ACC112 (cell line): Measurements from ENCODE around the gene TTC16.

ENCODE experiments used
- H2AFZ ChIP-seq: fragments of 200-600 bp; sonication (generic); one replicate; pipeline ENCODE4 v1.6.0; 2017; ENCODE audit warnings: antibody characterized with exemption, low read length; ENCODE audit not compliant: unreplicated experiment
- H3K27ac ChIP-seq: fragments of 200-600 bp; sonication (generic); 2 replicates; pipeline ENCODE4 v1.5.1; 2014; ENCODE audit warnings: low read depth, mild to moderate bottlenecking, antibody characterized with exemption, low read length, moderate library complexity
- H3K27me3 ChIP-seq: fragments of 200-600 bp; sonication (generic); 2 replicates; pipeline ENCODE4 v1.6.1; 2014; ENCODE audit warnings: mild to moderate bottlenecking, antibody characterized with exemption, low read length, moderate library complexity, mixed read lengths; ENCODE audit not compliant: insufficient read depth
- H3K36me3 ChIP-seq: fragments of 200-600 bp; sonication (generic); 2 replicates; pipeline ENCODE4 v1.6.1; 2016; ENCODE audit warnings: mild to moderate bottlenecking, antibody characterized with exemption, low read length, moderate library complexity, mixed read lengths; ENCODE audit not compliant: insufficient read depth
- H3K4me1 ChIP-seq: fragments of 200-600 bp; sonication (generic); one replicate; pipeline ENCODE4 v1.6.1; 2016; ENCODE audit warnings: low read length, mixed read lengths; ENCODE audit not compliant: insufficient read depth, unreplicated experiment, control insufficient read depth
- H3K4me3 ChIP-seq: fragments of 200-600 bp; sonication (generic); 2 replicates; pipeline ENCODE4 v1.5.1; 2014; ENCODE audit warnings: mild to moderate bottlenecking, low read depth, low read length
- H3K79me2 ChIP-seq: fragments of 200-600 bp; sonication (generic); one replicate; pipeline ENCODE4 v1.6.0; 2016; ENCODE audit warnings: low read length; ENCODE audit not compliant: control insufficient read depth, unreplicated experiment, insufficient read depth

The TTC16 gene

DNA sequence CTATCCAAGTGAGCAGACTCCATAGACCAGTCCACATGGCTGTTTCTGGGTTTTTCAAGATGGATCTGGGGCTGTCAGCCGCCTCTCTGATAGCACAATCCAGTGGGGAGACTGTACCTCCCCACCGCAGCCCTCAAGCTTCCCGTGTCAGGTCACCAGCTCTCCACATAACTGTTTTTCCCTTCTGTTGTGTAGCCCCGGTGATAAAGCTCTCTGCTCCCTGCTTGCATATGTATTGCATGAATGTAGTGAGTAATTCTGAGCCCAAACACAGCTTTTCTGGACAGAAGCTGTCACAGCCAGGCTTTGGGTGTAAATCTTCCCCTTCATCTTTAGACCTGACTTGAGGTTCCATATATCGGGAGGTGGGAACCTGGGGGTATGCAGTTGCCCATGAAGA, 32.2 kb upstream of the TTC16 start:
- no peak overlapping the region for H2AFZ ChIP-seq
- no peak overlapping the region for H3K27ac ChIP-seq
- no peaks in the 10 kb centered on the region for H3K79me2 ChIP-seq
- H3K36me3 ChIP-seq = peaks cover 12% of the 10 kb centered on the region
- H3K27me3 ChIP-seq = no peaks in the 10 kb centered on the region
- H3K4me1 ChIP-seq = peaks cover 10% of the 10 kb centered on the region
- H3K4me3 ChIP-seq = no peak overlapping the region

DNA sequence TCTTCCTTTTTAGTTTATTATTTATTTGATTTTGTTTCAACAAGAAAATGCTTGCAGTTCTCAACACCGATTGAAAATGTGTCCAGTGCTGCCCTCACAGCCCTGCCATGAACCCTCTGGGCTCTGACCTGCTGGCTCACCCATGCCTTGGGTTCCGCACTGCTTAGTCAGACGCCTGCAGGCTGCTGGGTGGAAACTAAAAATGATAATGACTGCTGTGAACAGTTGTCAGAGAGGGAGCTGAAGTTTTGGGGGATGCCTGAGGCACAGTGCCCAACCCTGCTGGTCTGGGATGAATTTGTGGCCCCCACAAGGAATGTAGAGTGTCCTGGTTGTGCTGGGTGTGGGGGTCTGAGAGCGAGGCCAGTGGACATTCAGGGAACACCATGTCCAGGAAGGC, 31.3 kb upstream of the TTC16 start:
- no peak overlapping the region for H3K4me3 ChIP-seq
- H3K4me1 ChIP-seq = peaks cover 10% of the 10 kb centered on the region
- H2AFZ ChIP-seq = no peak overlapping the region
- H3K79me2 ChIP-seq = no peaks in the 10 kb centered on the region
- H3K27me3 ChIP-seq = no peaks in the 10 kb centered on the region
- H3K36me3 ChIP-seq = peaks cover 13% of the 10 kb centered on the region
- no peak overlapping the region for H3K27ac ChIP-seq

DNA sequence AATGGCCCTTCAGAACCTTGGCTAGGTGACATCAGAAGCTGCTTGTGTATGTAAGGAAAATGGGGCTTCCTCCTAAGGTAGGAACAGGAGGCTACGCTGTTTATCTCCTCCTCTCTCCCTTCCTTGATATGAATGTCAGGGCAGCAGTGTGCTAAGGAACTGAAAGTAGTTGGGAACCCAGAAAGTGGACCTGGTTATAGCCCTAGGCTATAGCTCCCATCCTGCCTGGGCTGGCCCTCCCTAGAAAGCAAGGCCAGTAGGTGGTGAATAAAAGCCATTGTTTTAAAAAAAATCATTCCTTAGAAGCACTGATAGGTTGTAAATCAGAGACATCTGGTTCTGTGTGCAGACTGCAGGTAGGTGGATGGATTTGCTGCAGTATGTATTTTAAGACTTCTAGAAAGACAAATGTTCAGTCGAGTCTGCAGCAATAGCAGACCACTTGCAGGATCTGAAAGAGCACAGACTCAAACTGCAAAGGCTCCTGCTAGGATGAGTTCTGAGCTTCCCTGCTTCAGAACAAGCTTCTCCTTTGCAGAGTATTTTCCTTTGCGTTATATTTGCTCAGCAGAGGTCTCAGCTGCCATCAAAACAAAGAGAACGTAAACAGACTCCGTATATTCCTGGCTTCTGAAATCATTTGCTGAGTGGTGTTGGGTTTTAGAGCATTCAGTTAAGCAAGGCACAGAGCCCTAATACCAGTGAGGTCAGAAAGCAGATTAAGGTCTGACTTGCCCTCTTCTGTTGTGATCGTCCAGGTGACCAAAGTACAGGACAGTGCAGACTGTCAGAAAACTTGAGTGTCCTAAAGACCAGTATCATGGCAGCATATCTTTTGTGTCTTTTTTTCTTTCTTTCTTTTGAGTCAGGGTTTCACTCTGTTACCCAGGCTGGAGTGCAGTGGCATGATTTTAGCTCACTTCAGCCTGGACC, 29.2 kb upstream of the TTC16 start:
- no peak overlapping the region for H2AFZ ChIP-seq
- H3K79me2 ChIP-seq = no peaks in the 10 kb centered on the region
- no peak overlapping the region for H3K4me3 ChIP-seq
- H3K27ac ChIP-seq = no peak overlapping the region
- H3K4me1 ChIP-seq = peaks cover 10% of the 10 kb centered on the region
- H3K27me3 ChIP-seq = no peaks in the 10 kb centered on the region
- H3K36me3 ChIP-seq = peaks cover 13% of the 10 kb centered on the region

DNA sequence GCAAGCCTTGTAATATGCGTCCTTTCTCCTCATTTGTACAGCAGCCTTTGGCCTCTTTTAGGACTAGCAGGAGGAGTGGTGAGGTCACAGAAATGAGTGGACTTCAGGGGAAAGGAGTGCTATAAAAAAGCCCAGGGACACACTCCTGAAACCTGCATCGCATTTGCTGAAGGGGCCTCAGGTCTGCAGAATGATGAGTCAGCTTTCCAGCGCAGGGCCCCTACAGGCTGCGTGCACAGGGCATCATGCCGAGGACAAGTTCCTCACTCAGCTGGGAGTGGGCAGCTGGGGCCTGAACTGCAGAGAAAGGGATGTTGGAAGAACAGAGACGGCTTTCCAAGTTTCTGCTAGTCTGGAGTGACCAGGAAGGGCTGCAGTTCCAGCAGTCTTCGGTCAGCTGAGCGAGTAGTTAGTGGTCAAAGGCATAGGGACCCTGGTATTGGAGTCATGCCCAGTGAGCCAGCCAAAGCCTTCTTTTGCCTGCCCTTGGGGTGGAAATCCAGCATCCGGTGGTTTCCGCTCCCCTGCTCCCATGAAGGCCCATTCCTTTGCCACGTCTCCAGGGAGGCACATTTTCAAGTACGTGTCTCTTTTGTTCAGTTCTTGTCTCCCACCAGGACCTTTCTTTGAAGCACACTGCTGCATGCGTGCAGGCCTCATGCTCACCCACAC, 26.4 kb upstream of the TTC16 start:
- Histone ChIP-seq H3K36me3 (peaks cover 9% of the 10 kb centered on the region), H3K27me3 (no peaks in the 10 kb centered on the region), H3K4me3 (no peak overlapping the region), H3K79me2 (no peaks in the 10 kb centered on the region), H3K27ac (no peak overlapping the region), H3K4me1 (peaks cover 4% of the 10 kb centered on the region), H2AFZ (no peak overlapping the region)

DNA sequence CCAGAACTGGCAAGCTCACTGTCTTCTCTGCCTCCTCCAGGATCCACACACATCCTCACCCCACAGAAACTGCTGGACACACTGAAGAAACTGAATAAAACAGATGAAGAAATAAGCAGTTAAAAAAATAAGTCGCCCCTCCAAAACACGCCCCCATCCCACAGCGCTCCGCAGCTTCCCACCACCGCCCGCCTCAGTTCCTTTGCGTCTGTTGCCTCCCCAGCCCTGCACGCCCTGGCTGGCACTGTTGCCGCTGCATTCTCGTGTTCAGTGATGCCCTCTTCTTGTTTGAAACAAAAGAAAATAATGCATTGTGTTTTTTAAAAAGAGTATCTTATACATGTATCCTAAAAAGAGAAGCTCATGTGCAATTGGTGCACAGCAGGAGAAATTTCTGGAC, 25.1 kb upstream of the TTC16 start:
- H3K79me2 ChIP-seq = no peaks in the 10 kb centered on the region
- H3K36me3 ChIP-seq = peaks cover 9% of the 10 kb centered on the region
- no peaks in the 10 kb centered on the region for H3K27me3 ChIP-seq
- no peak overlapping the region for H2AFZ ChIP-seq
- H3K4me3 ChIP-seq = no peak overlapping the region
- H3K4me1 ChIP-seq = peaks cover 4% of the 10 kb centered on the region
- H3K27ac ChIP-seq = no peak overlapping the region

DNA sequence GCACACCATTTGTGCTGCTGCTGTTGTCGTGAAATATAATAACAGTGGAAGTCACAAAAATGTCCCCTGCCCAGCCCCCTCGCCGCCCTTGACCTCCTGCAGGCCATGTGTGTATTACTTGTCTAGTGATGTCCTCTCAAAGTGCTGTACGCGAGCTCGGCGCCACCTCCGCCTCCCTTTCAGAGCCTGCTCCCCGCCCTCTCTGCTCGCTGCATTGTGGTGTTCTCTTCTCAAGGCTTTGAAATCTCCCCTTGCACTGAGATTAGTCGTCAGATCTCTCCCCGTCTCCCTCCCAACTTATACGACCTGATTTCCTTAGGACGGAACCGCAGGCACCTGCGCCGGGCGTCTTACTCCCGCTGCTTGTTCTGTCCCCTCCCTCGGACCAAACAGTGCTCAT, 23.8 kb upstream of the TTC16 start:
- H2AFZ ChIP-seq = no peak overlapping the region
- H3K36me3 ChIP-seq = peaks cover 4% of the 10 kb centered on the region
- H3K79me2 ChIP-seq = no peaks in the 10 kb centered on the region
- no peak overlapping the region for H3K27ac ChIP-seq
- no peak overlapping the region for H3K4me3 ChIP-seq
- peaks cover 4% of the 10 kb centered on the region for H3K4me1 ChIP-seq
- H3K27me3 ChIP-seq = no peaks in the 10 kb centered on the region

DNA sequence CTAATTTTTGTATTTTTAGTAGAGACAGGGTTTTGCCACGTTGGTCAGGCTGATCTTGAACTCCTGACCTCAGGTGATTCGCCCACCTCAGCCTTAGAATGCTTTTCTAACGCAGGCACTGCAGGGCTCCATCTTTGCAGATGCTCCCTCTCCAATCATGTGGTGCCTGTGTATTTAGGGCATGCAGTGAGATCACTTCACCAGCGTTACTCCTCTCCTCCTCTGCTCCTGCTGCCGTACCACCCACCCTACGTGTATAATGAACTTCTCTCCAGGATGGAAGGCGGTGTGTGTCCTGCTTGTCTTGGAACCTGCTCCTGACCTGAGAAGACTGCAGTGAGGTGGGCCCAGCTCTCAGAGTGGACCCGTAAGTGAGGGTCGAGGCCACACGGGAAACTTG, 22.7 kb upstream of the TTC16 start:
- H3K27me3 ChIP-seq = no peaks in the 10 kb centered on the region
- peaks cover 4% of the 10 kb centered on the region for H3K4me1 ChIP-seq
- H2AFZ ChIP-seq = no peak overlapping the region
- H3K79me2 ChIP-seq = no peaks in the 10 kb centered on the region
- H3K36me3 ChIP-seq = peaks cover 4% of the 10 kb centered on the region
- H3K27ac ChIP-seq = no peak overlapping the region
- H3K4me3 ChIP-seq = no peak overlapping the region

DNA sequence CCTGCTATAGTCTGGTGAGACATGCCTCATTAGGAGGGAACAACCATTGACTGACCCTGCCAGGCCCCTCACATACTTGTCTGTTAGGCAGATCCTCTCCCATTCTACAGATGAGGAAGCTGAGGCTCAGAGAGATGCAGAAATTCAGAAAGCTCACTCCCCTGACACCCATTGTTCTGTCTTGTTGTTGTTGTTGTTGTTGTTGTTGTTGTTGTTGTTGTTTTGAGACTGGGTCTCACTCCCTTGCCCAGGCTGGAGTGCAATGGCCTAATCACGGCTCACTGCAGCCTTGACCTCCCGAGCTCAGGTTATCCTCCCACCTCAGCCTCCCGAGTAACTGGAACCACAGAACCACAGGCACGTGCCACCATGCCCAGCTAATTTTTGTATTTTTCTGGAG, 22.2 kb upstream of the TTC16 start:
- Histone ChIP-seq H3K27me3 (no peaks in the 10 kb centered on the region), H3K4me1 (peaks cover 6% of the 10 kb centered on the region), H2AFZ (no peak overlapping the region), H3K79me2 (no peaks in the 10 kb centered on the region), H3K27ac (no peak overlapping the region), H3K4me3 (no peak overlapping the region), H3K36me3 (peaks cover 1% of the 10 kb centered on the region)

DNA sequence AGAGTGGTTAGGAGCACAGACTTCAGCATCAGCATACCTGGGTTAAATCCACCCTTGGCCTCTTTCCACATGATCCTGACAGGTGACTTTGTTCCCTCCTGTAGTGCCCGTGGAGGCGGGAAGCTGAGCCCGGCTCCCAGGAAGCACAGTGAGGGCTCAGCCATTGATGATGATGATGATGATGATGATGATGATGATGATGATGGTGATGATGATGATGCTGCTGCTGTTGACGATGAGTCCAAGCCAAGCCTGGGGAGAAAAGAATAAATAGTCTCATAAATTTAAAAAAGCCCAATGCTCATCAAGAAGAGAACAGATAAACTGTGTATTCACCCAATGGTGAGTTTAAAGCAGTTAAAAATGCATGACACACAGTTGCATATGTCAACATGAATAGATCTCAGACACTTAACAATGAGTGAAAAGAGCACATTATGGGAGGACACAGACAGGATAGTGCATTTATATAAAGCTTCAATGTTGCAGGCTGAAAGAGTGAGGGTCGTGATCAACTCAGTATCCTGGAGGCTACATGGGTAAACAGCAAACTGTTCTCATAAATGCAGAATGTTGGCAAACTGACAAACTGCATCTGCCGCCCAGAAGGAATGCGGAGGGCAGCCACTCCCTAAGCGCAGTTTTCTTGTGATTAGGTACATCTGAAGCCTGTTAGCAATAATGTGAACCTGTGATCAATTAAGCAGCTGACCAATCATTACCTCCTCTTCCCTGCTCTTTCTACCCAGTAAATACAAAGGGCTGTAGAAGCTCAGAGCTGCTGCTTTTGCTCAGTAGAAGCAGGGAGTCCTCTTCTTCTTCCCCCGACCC, 20.8 kb upstream of the TTC16 start:
- Histone ChIP-seq H3K4me1 (peaks cover 6% of the 10 kb centered on the region), H3K36me3 (no peaks in the 10 kb centered on the region; the same call in 1 of the 2 replicates), H3K27me3 (no peaks in the 10 kb centered on the region), H2AFZ (no peak overlapping the region), H3K27ac (no peak overlapping the region), H3K79me2 (no peaks in the 10 kb centered on the region), H3K4me3 (no peak overlapping the region)

DNA sequence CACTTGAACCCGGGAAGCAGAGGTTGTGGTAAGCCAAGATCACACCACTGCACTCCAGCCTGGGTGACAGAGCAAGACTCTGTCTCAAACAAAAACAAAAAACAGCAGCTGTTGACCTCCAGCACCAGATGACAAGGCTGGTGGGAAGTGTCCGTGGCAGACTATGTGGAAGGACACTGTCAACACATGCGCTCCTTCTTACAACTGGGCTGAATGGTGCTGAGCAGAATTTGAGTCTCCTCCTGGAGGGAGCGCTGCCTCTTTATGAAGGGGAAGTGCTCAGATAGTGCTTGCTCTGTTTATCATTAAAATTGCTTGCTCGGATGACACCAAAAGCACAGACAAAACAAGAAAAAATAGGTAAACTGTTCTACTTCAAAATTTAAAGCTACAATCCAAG, 18.3 kb upstream of the TTC16 start:
- H2AFZ ChIP-seq = no peak overlapping the region
- no peak overlapping the region for H3K27ac ChIP-seq
- H3K79me2 ChIP-seq = no peaks in the 10 kb centered on the region
- no peaks in the 10 kb centered on the region; the same call in 1 of the 2 replicates for H3K36me3 ChIP-seq
- H3K4me1 ChIP-seq = peaks cover 6% of the 10 kb centered on the region
- H3K4me3 ChIP-seq = no peak overlapping the region
- no peaks in the 10 kb centered on the region for H3K27me3 ChIP-seq
